B cell (primary cell): ENCODE data around the gene FAM229A. TPM values are rescaled to one million over a fixed set of nuclear protein-coding genes. Genes with fewer than 3 reads are reported as not detected.

Experiments
- ATAC-seq: fragments of 200-7000 bp; cut with Tn5 transposase; one replicate; pipeline ENCODE4 v1.10.0; 2021; ENCODE audit warnings: low read depth, mild to moderate bottlenecking, moderate number of reproducible peaks, moderate library complexity
- CTCF ChIA-PET: fragments of 350-600 bp; sonication (Branson Sonifier 250); formaldehyde crosslinking; loops from one replicate; lab custom pipeline; 2021; ENCODE audit warnings: antibody characterized with exemption, inconsistent platforms; lab: Charles Lee
- POLR2A ChIA-PET: fragments of 350-600 bp; sonication (Branson Sonifier 250); formaldehyde crosslinking; loops from one replicate; lab custom pipeline; 2021; ENCODE audit warnings: antibody characterized with exemption; lab: Charles Lee
- DNase-seq: peaks from one replicate; pipeline ENCODE4 v3.0.0; 2013
- H2AFZ ChIP-seq: 2 replicates; pipeline ENCODE4 v1.6.1; 2012; ENCODE audit warnings: mild to moderate bottlenecking, low read depth, low read length; ENCODE audit not compliant: insufficient read depth, poor library complexity, severe bottlenecking
- H3K27ac ChIP-seq, 2 donors: 1 replicate in 1 of 2; 2 replicates in 1 of 2; pipeline ENCODE4 v1.5.1; 2012 to 2013; ENCODE audit warnings: low read length in 2 of 2, mild to moderate bottlenecking in 2 of 2, moderate library complexity in 1 of 2
- H3K27me3 ChIP-seq, 4 experiments: fragments of 200-600 bp in 1 of 4; sonication (generic) in 1 of 4; replicated peaks in 1 of 4; 1 replicate in 2 of 4; 2 replicates in 2 of 4; pipeline versions ENCODE4 v1.6.1 to v1.7.0; 2013 to 2016; ENCODE audit warnings: low read length in 3 of 4, mild to moderate bottlenecking in 2 of 4, mixed read lengths in 1 of 4, moderate library complexity in 1 of 4; ENCODE audit not compliant: insufficient read depth in 4 of 4, control insufficient read depth in 3 of 4; ENCODE audit errors: control extremely low read depth in 1 of 4
- H3K36me3 ChIP-seq, 2 experiments: replicated peaks in 1 of 2; 1 replicate in 1 of 2; 2 replicates in 1 of 2; pipeline versions ENCODE4 v1.6.1 to v1.7.1; 2013; ENCODE audit warnings: low read length in 1 of 2; ENCODE audit not compliant: insufficient read depth in 2 of 2, control insufficient read depth in 1 of 2; ENCODE audit errors: control extremely low read depth in 1 of 2, extremely low read depth in 1 of 2
- H3K4me1 ChIP-seq, 2 donors: fragments of 200-600 bp in 1 of 2; sonication (generic) in 1 of 2; 1 replicate in 1 of 2; 2 replicates in 1 of 2; pipeline versions ENCODE4 v1.5.1 to v1.6.1; 2013 to 2017; ENCODE audit warnings: low read length in 2 of 2; ENCODE audit not compliant: control insufficient read depth in 2 of 2, insufficient read depth in 2 of 2
- H3K4me2 ChIP-seq: replicated peaks from 2 replicates; pipeline ENCODE3; 2012; ENCODE audit warnings: mild to moderate bottlenecking, low read depth, low read length; ENCODE audit not compliant: poor library complexity, severe bottlenecking
- H3K4me3 ChIP-seq, 5 experiments: fragments of 200-600 bp in 1 of 5; sonication (generic) in 1 of 5; 1 replicate in 3 of 5; 2 replicates in 2 of 5; pipeline versions ENCODE4 v1.5.1 to v1.7.0; 2011 to 2016; ENCODE audit warnings: low read length in 4 of 5, mild to moderate bottlenecking in 4 of 5, low read depth in 2 of 5, control low read depth in 1 of 5, moderate library complexity in 1 of 5; ENCODE audit not compliant: insufficient read depth in 1 of 5; ENCODE audit errors: control extremely low read depth in 1 of 5, extremely low read depth in 1 of 5
- H3K79me2 ChIP-seq: fragments of 200-600 bp; sonication (generic); one replicate; pipeline ENCODE4 v1.6.0; 2016; ENCODE audit warnings: low read length; ENCODE audit not compliant: control insufficient read depth, insufficient read depth
- H3K9ac ChIP-seq: fragments of 200-600 bp; sonication (generic); 2 replicates; pipeline ENCODE4 v1.6.1; 2017; ENCODE audit warnings: mild to moderate bottlenecking, low read length, moderate library complexity
- H3K9me3 ChIP-seq, 3 donors: one replicate each; pipeline versions ENCODE4 v1.6.1 to v1.7.1; 2013; ENCODE audit warnings: low read length in 2 of 3; ENCODE audit not compliant: control insufficient read depth in 2 of 3, insufficient read depth in 1 of 3; ENCODE audit errors: control extremely low read depth in 1 of 3
- H4K20me1 ChIP-seq: 2 replicates; pipeline ENCODE4 v1.6.0; 2012; ENCODE audit warnings: mild to moderate bottlenecking, low read length; ENCODE audit not compliant: insufficient read depth, control insufficient read depth, poor library complexity, severe bottlenecking
- H3K27ac Mint-ChIP-seq: one replicate; pipeline ENCODE4 v1.8.0; 2021; ENCODE audit warnings: mixed read lengths
- H3K27me3 Mint-ChIP-seq: one replicate; pipeline ENCODE4 v1.8.0; 2021; ENCODE audit warnings: mixed read lengths
- H3K4me1 Mint-ChIP-seq: one replicate; pipeline ENCODE4 v1.8.0; 2021; ENCODE audit warnings: mixed read lengths
- H3K4me3 Mint-ChIP-seq: one replicate; pipeline ENCODE4 v1.8.0; 2021; ENCODE audit warnings: mixed read lengths
- H3K9me3 Mint-ChIP-seq: one replicate; pipeline ENCODE4 v1.8.0; 2022; ENCODE audit warnings: mixed read lengths; ENCODE audit not compliant: insufficient read depth
- EZH2 ChIP-seq: IDR thresholded peaks from 2 replicates; pipeline ENCODE4 v1.6.1; 2012; ENCODE audit warnings: borderline replicate concordance, low read depth, mild to moderate bottlenecking, moderate library complexity, low read length; ENCODE audit not compliant: insufficient read depth, poor library complexity, severe bottlenecking
- WGBS: methylation state at CpG from one replicate; pipeline ENCODE4 v1.1.5; 2013; ENCODE audit warnings: missing lambda C conversion rate; ENCODE audit not compliant: insufficient coverage; 5-methylcytosine and 5-hydroxymethylcytosine counted together
- intact Hi-C: fragments of 100-400 bp; cut with micrococcal nuclease; formaldehyde crosslinking; loops from one replicate; pipeline ENCODE4 v1.10.0; 2022
- polyA plus RNA-seq: library from polyadenylated mRNA; depleted of rRNA; stranded (reverse); fragments of >200 nt; gene quantifications from 2 replicates; pipeline ENCODE4 v1.2.3, GENCODE V29; 2012
- total RNA-seq, 2 donors: library from RNA; stranded (reverse); fragments of 120-200 nt in 1 of 2; gene quantifications; 1 replicate in 1 of 2; 2 replicates in 1 of 2; pipeline versions ENCODE4 v1.2.3 to v1.2.4, GENCODE V29; 2013 to 2022
- TF ChIP-seq, protein P1 (sequence below): fragments of 200-600 bp; IDR thresholded peaks from one replicate; pipeline ENCODE4 v1.8.0; 2022; ENCODE audit warnings: antibody characterized with exemption, mild to moderate bottlenecking

FAM229A gene
- total and polyA plus RNA-seq, 2 donors (not counting 1 experiment from before 2014, with no cell fraction given): 33.3 to 33.8 TPM

DNA sequence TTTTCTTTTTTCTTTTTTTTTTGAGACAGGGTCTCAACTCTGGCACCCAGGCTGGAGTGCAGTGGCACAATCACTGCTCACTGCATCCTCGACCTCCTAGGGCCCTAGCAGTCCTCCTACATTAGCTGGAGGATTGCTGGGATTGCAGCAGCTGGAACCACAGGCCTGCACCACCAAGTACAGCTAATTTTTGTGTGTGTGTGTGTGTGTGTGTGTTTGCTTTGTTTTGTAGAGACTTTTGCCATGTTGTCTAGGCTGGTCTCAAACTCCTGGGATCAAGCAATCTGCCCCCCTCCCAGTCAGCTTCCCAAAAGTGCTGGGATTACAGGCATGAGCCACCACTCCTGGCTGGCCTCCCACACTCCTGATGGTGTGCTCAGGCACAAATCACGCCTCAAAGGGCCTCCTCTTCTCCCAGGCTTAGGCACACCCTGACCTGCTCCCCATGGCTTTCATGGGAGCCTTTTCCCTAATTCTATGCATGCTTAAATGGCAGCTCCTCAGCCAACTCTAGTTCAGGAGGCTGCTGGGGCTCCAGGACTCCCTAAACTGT, 9.4 kb downstream of the FAM229A start:
- intact Hi-C loops: loop anchor here (10.0 kb wide), 1 partner anchor 708 kb away; the partner anchor contains the start of gene PEF1
- Histone ChIP-seq H3K4me1 (peaks cover 14 to 27% of the 10 kb centered on the region in 2 donors), H3K27me3 (no peaks in the 10 kb centered on the region), H2AFZ (no peak overlapping the region), H3K27ac (no peak overlapping the region), H3K9me3 (peaks cover 0 to 15% (median 4%) of the 10 kb centered on the region in 3 donors), H3K4me2 (no peak overlapping the region), H3K36me3 (no peaks in the 10 kb centered on the region), H3K4me3 (no peak overlapping the region), H3K79me2 (no peaks in the 10 kb centered on the region), H4K20me1 (no peaks in the 10 kb centered on the region), H3K9ac (no peak overlapping the region)
- peaks cover 22% of the 10 kb centered on the region for H3K4me1 Mint-ChIP-seq
- peak overlapping the region; percentile 64 for H3K4me3 Mint-ChIP-seq
- 94% methylated on average over 2 of the region's 2 CpGs for WGBS
- peak overlapping the region; percentile 20 for H3K27ac Mint-ChIP-seq
- ATAC-seq (no peak), DNase-seq (no peak)
- ChIA-PET CTCF (interaction anchor here (0.8 to 3.4 kb wide), 6 partner anchors 11 to 132 kb away, joined by 3 to 29 read pairs (median 3); partner anchors contain the start of gene MARCKSL1), POLR2A (interaction anchor here (0.6 to 3.6 kb wide), 4 partner anchors 13 to 280 kb away, joined by 3 to 51 read pairs (median 3); partner anchors contain the start of gene MARCKSL1)
- TF ChIP-seq EZH2: no peak
- TF ChIP-seq, protein P1, sequence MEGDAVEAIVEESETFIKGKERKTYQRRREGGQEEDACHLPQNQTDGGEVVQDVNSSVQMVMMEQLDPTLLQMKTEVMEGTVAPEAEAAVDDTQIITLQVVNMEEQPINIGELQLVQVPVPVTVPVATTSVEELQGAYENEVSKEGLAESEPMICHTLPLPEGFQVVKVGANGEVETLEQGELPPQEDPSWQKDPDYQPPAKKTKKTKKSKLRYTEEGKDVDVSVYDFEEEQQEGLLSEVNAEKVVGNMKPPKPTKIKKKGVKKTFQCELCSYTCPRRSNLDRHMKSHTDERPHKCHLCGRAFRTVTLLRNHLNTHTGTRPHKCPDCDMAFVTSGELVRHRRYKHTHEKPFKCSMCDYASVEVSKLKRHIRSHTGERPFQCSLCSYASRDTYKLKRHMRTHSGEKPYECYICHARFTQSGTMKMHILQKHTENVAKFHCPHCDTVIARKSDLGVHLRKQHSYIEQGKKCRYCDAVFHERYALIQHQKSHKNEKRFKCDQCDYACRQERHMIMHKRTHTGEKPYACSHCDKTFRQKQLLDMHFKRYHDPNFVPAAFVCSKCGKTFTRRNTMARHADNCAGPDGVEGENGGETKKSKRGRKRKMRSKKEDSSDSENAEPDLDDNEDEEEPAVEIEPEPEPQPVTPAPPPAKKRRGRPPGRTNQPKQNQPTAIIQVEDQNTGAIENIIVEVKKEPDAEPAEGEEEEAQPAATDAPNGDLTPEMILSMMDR: no peak
- H3K9me3 Mint-ChIP-seq: no peaks in the 10 kb centered on the region
- no peaks in the 10 kb centered on the region for H3K27me3 Mint-ChIP-seq

DNA sequence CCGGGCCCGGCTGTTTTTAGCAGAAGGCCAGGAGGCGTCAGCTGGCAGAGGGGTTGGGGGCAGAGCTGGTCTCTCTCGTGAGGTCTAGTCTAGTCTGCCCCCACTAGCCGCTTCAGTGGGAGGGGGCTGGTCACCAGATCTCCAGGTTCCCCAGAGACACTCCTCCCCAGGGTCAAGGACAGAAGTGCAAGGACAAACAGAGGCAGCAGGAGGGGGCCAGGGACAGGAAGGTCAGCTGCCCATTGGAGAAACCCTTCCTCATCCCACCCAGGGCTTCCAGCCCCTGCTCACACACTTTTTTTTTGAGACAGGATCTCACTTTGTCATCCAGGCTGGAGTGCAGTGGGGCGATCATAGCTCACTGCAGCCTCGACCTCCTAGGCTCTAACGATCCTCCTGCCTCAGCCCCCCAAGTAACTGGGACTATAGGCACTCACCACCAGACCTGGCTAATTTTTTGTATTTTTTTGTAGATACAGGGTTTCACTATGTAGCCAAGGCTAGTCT, 10.0 kb downstream of the FAM229A start:
- Histone ChIP-seq H3K4me1 (peaks cover 14 to 27% of the 10 kb centered on the region in 2 donors), H3K36me3 (no peaks in the 10 kb centered on the region), H3K9ac (peak overlapping the region; percentile 80), H3K9me3 (peaks cover 0 to 15% (median 4%) of the 10 kb centered on the region in 3 donors), H3K79me2 (no peaks in the 10 kb centered on the region), H3K27me3 (no peaks in the 10 kb centered on the region), H3K4me2 (peak overlapping the region; percentile 99), H3K4me3 (peak overlapping the region in 4 of 5 experiments; percentile 62 to 75 (median 65)), H3K27ac (peak overlapping the region; percentile 54 to 91), H2AFZ (peak overlapping the region; percentile 95), H4K20me1 (no peaks in the 10 kb centered on the region)
- 45% methylated on average over 5 of the region's 8 CpGs for WGBS
- no peak for DNase-seq
- no peaks in the 10 kb centered on the region for H3K27me3 Mint-ChIP-seq
- peak overlapping the region; percentile 46 for H3K27ac Mint-ChIP-seq
- peak overlapping the region; percentile 88 for H3K4me3 Mint-ChIP-seq
- H3K4me1 Mint-ChIP-seq: peaks cover 22% of the 10 kb centered on the region
- intact Hi-C loops: loop anchor here (10.0 kb wide), 1 partner anchor 707 kb away; the partner anchor contains the start of gene PEF1
- no peak for TF ChIP-seq EZH2
- TF ChIP-seq, protein P1: no peak
- H3K9me3 Mint-ChIP-seq: no peaks in the 10 kb centered on the region
- ATAC-seq: no peak
- ChIA-PET CTCF (interaction anchor here (0.6 to 3.4 kb wide), 8 partner anchors 10 to 316 kb away, joined by 3 to 29 read pairs (median 3); partner anchors contain the start of gene MARCKSL1), POLR2A (interaction anchor here (0.6 to 3.6 kb wide), 5 partner anchors 8 to 279 kb away, joined by 3 to 51 read pairs (median 4); partner anchors contain the start of gene MARCKSL1)
